WTC11 (cell line): ENCODE measurements around the gene ENKUR. TPM values are rescaled to one million over a fixed set of nuclear protein-coding genes. Genes with fewer than 3 reads are reported as not detected.

Source experiments
- ATAC-seq: fragments of 200-7000 bp; cut with Tn5 transposase; 2 replicates; pipeline ENCODE4 v1.10.0; 2021; ENCODE audit warnings: mild to moderate bottlenecking, moderate library complexity
- CTCF ChIA-PET: fragments of 300-600 bp; sonication (Branson Sonifier 250); formaldehyde crosslinking; loops from one replicate; lab custom pipeline; 2021; ENCODE audit warnings: antibody characterized with exemption; lab: Charles Lee
- POLR2A ChIA-PET: fragments of 350-600 bp; sonication (Branson Sonifier 250); formaldehyde crosslinking; loops from one replicate; lab custom pipeline; 2021; ENCODE audit warnings: antibody characterized with exemption; lab: Charles Lee
- DNase-seq: peaks from one replicate; pipeline ENCODE4 v3.0.0; 2021; ENCODE audit warnings: low spot score
- H3K27ac Mint-ChIP-seq: 2 replicates; pipeline ENCODE4 v1.8.0; 2021; ENCODE audit warnings: mixed read lengths
- H3K27me3 Mint-ChIP-seq: 2 replicates; pipeline ENCODE4 v1.8.0; 2021; ENCODE audit warnings: low read depth, mild to moderate bottlenecking, moderate library complexity, mixed read lengths
- H3K36me3 Mint-ChIP-seq: 2 replicates; pipeline ENCODE4 v1.8.0; 2021; ENCODE audit warnings: mixed read lengths
- H3K4me1 Mint-ChIP-seq: 2 replicates; pipeline ENCODE4 v1.8.0; 2022; ENCODE audit warnings: mixed read lengths
- H3K4me3 Mint-ChIP-seq: 2 replicates; pipeline ENCODE4 v1.8.0; 2021; ENCODE audit warnings: mild to moderate bottlenecking, moderate library complexity, mixed read lengths
- H3K9me3 Mint-ChIP-seq: 2 replicates; pipeline ENCODE4 v1.8.0; 2021; ENCODE audit warnings: mixed read lengths
- AR ChIP-seq: fragments of 250-450 bp; sonication (Bioruptor Pico); IDR thresholded peaks from 2 replicates; pipeline ENCODE4 v1.9.0; 2021; ENCODE audit warnings: mild to moderate bottlenecking
- ARID4B ChIP-seq: sonication (generic); formaldehyde crosslinking; IDR thresholded peaks from 2 replicates; pipeline ENCODE4 v1.8.0; 2023; ENCODE audit warnings: missing genetic modification reagents, mild to moderate bottlenecking, borderline replicate concordance
- CBFB ChIP-seq: sonication (generic); formaldehyde crosslinking; IDR thresholded peaks from 2 replicates; pipeline ENCODE4 v1.8.1; 2022; ENCODE audit warnings: mild to moderate bottlenecking, low read depth, missing genetic modification reagents
- E2F5 ChIP-seq: sonication (generic); formaldehyde crosslinking; IDR thresholded peaks from 2 replicates; pipeline ENCODE4 v1.8.1; 2022; ENCODE audit warnings: mild to moderate bottlenecking, moderate library complexity, missing genetic modification reagents
- ELF4 ChIP-seq: sonication (generic); formaldehyde crosslinking; IDR thresholded peaks from 2 replicates; pipeline ENCODE4 v1.8.1; 2022; ENCODE audit warnings: low read depth, mild to moderate bottlenecking, moderate library complexity, missing genetic modification reagents
- EMX1 ChIP-seq: fragments of 250-450 bp; sonication (Bioruptor Pico); IDR thresholded peaks from 2 replicates; pipeline ENCODE4 v1.8.0; 2021; ENCODE audit warnings: mild to moderate bottlenecking
- ETV6 ChIP-seq: sonication (generic); formaldehyde crosslinking; IDR thresholded peaks from 2 replicates; pipeline ENCODE4 v1.8.1; 2022; ENCODE audit warnings: mild to moderate bottlenecking, missing genetic modification reagents
- HMGA2 ChIP-seq: fragments of 250-450 bp; sonication (Bioruptor Pico); IDR thresholded peaks from 2 replicates; pipeline ENCODE4 v1.4.0; 2021; ENCODE audit warnings: mild to moderate bottlenecking, moderate library complexity
- JAZF1 ChIP-seq: fragments of 250-450 bp; sonication (Bioruptor Pico); IDR thresholded peaks from 2 replicates; pipeline ENCODE4 v1.9.0; 2021; ENCODE audit warnings: moderate library complexity, mild to moderate bottlenecking, inconsistent platforms
- MYBL2 ChIP-seq: sonication (generic); formaldehyde crosslinking; IDR thresholded peaks from 2 replicates; pipeline ENCODE4 v1.8.1; 2023; ENCODE audit warnings: mild to moderate bottlenecking, moderate library complexity, missing genetic modification reagents
- TCF7 ChIP-seq: sonication (generic); formaldehyde crosslinking; IDR thresholded peaks from 2 replicates; pipeline ENCODE4 v1.8.0; 2022; ENCODE audit warnings: mild to moderate bottlenecking, low read depth, missing genetic modification reagents, moderate library complexity
- TP53 ChIP-seq: sonication (generic); formaldehyde crosslinking; IDR thresholded peaks from 2 replicates; pipeline ENCODE4 v1.8.1; 2023; ENCODE audit warnings: mild to moderate bottlenecking, missing genetic modification reagents
- ZNF138 ChIP-seq: sonication (generic); formaldehyde crosslinking; conservative IDR thresholded peaks from 2 replicates; pipeline ENCODE4 v1.8.1; 2022; ENCODE audit warnings: mild to moderate bottlenecking, moderate library complexity, missing genetic modification reagents
- ZNF671 ChIP-seq: fragments of 250-450 bp; sonication (Bioruptor Pico); IDR thresholded peaks from 2 replicates; pipeline ENCODE4 v1.8.0; 2021; ENCODE audit warnings: mild to moderate bottlenecking
- total RNA-seq: library from RNA; stranded (reverse); gene quantifications from 3 replicates; pipeline ENCODE4 v1.2.3, GENCODE V29; 2021
- TF ChIP-seq, protein P1 (sequence below): sonication (generic); formaldehyde crosslinking; IDR thresholded peaks from 2 replicates; pipeline ENCODE4 v1.8.1; 2023; ENCODE audit warnings: mild to moderate bottlenecking, moderate library complexity, missing genetic modification reagents
- TF ChIP-seq, protein P2 (sequence below): sonication (generic); formaldehyde crosslinking; IDR thresholded peaks from 2 replicates; pipeline ENCODE4 v1.8.1; 2023; ENCODE audit warnings: mild to moderate bottlenecking, missing genetic modification reagents
- TF ChIP-seq, protein P3 (sequence below): sonication (generic); formaldehyde crosslinking; IDR thresholded peaks from 2 replicates; pipeline ENCODE4 v1.8.0; 2023; ENCODE audit warnings: missing genetic modification reagents
- TF ChIP-seq, protein P4 (sequence below): fragments of 250-450 bp; sonication (Bioruptor Pico); IDR thresholded peaks from 2 replicates; pipeline ENCODE4 v1.9.0; 2021; ENCODE audit warnings: mild to moderate bottlenecking

ENKUR gene
- total RNA-seq, 1 experiment from 2014 or later: not detected

GRCh38 chr10:24965051-24965450 lies 50.9 kb downstream of the ENKUR start:
- Mint-ChIP-seq H3K36me3 (no peaks in the 10 kb centered on the region), H3K9me3 (no peaks in the 10 kb centered on the region), H3K4me3 (no peak overlapping the region), H3K27me3 (no peaks in the 10 kb centered on the region), H3K4me1 (peaks cover 1% of the 10 kb centered on the region), H3K27ac (no peak overlapping the region)
- ChIA-PET CTCF (no interaction called here), POLR2A (no interaction called here)
- TF ChIP-seq ELF4: no peak
- no peak for TF ChIP-seq JAZF1 (CRISPR knock-in tag)
- no peak for TF ChIP-seq ZNF671 (CRISPR knock-in tag)
- TF ChIP-seq, protein P1, sequence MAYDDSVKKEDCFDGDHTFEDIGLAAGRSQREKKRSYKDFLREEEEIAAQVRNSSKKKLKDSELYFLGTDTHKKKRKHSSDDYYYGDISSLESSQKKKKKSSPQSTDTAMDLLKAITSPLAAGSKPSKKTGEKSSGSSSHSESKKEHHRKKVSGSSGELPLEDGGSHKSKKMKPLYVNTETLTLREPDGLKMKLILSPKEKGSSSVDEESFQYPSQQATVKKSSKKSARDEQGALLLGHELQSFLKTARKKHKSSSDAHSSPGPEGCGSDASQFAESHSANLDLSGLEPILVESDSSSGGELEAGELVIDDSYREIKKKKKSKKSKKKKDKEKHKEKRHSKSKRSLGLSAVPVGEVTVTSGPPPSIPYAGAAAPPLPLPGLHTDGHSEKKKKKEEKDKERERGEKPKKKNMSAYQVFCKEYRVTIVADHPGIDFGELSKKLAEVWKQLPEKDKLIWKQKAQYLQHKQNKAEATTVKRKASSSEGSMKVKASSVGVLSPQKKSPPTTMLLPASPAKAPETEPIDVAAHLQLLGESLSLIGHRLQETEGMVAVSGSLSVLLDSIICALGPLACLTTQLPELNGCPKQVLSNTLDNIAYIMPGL (CRISPR knock-in tag): no peak
- TF ChIP-seq MYBL2 (CRISPR knock-in tag): no peak
- TF ChIP-seq HMGA2 (CRISPR knock-in tag): no peak
- TF ChIP-seq, protein P2, sequence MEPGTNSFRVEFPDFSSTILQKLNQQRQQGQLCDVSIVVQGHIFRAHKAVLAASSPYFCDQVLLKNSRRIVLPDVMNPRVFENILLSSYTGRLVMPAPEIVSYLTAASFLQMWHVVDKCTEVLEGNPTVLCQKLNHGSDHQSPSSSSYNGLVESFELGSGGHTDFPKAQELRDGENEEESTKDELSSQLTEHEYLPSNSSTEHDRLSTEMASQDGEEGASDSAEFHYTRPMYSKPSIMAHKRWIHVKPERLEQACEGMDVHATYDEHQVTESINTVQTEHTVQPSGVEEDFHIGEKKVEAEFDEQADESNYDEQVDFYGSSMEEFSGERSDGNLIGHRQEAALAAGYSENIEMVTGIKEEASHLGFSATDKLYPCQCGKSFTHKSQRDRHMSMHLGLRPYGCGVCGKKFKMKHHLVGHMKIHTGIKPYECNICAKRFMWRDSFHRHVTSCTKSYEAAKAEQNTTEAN (CRISPR knock-in tag): no peak
- TF ChIP-seq AR: no peak
- TF ChIP-seq EMX1 (CRISPR knock-in tag): no peak
- TF ChIP-seq CBFB (CRISPR knock-in tag): no peak
- no peak for TF ChIP-seq TP53
- no peak for TF ChIP-seq E2F5 (CRISPR knock-in tag)
- no peak for TF ChIP-seq ARID4B
- TF ChIP-seq TCF7 (CRISPR knock-in tag): no peak
- no peak for TF ChIP-seq ETV6
- TF ChIP-seq, protein P3, sequence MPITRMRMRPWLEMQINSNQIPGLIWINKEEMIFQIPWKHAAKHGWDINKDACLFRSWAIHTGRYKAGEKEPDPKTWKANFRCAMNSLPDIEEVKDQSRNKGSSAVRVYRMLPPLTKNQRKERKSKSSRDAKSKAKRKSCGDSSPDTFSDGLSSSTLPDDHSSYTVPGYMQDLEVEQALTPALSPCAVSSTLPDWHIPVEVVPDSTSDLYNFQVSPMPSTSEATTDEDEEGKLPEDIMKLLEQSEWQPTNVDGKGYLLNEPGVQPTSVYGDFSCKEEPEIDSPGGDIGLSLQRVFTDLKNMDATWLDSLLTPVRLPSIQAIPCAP: no peak
- TF ChIP-seq, protein P4, sequence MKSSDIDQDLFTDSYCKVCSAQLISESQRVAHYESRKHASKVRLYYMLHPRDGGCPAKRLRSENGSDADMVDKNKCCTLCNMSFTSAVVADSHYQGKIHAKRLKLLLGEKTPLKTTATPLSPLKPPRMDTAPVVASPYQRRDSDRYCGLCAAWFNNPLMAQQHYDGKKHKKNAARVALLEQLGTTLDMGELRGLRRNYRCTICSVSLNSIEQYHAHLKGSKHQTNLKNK (CRISPR knock-in tag): no peak
- TF ChIP-seq ZNF138: no peak
- DNase-seq (no peak), ATAC-seq (no peak)
